ENCODE results near the gene SNORC.

DNA sequence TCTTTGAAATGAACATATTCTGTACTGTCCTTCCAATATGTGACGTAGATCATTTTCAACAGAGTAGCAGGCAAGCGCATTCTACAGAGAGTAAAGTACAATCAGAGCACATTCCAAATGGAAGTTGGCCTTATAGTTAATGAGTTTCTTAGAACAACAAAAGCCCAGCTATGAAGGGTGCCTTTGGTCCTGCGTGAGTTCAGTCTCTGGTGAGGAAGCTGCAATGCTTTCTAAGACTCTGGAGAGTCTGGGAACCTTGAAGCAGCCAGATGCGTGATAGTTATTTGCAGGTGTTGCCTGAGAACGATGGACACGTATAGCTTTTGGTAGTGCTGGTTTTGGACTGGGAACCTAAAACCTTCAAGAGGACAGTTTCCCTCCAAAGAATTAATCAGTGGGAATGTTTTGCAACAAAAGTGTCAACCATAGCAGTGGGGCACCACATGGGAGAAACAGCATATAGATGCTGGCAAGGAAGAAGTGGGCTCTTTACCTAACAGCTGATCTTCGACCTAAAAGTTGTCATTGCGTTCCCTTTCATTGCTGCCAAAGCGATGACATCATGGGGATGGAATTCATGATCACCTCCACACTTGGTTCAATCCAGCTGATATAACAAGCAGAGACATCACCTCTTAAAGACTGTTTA is 9.3 kb upstream of the SNORC start:
- TF ChIP-seq POLR2A (IDR thresholded peaks at IDR 0.05), result no peak
- TF ChIP-seq, protein P1, sequence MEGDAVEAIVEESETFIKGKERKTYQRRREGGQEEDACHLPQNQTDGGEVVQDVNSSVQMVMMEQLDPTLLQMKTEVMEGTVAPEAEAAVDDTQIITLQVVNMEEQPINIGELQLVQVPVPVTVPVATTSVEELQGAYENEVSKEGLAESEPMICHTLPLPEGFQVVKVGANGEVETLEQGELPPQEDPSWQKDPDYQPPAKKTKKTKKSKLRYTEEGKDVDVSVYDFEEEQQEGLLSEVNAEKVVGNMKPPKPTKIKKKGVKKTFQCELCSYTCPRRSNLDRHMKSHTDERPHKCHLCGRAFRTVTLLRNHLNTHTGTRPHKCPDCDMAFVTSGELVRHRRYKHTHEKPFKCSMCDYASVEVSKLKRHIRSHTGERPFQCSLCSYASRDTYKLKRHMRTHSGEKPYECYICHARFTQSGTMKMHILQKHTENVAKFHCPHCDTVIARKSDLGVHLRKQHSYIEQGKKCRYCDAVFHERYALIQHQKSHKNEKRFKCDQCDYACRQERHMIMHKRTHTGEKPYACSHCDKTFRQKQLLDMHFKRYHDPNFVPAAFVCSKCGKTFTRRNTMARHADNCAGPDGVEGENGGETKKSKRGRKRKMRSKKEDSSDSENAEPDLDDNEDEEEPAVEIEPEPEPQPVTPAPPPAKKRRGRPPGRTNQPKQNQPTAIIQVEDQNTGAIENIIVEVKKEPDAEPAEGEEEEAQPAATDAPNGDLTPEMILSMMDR (IDR thresholded peaks at IDR 0.05), result no peak

All from lower leg skin (tissue), 3 donors.